Measurements from ENCODE around the gene G3BP1.

DNA sequence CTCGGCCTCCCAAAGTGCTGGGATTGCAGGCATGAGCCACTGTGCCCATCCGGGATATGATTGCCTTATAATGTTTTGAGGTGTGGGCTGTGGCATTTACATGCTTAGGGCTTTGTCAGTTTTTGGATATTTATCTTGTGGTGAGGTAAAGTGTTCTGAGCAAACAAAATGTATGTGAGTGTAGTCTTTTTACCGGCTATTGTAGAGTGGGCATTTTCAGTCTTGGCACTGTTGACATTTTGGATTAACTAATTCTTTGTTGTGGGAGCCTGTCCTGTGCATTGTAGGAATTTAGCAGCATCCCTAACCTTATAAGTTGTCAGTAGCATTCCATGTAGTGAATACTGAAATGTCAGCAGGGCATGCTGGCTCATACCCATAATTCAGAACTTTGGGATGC lies 21.6 kb downstream of the G3BP1 start:
- TF ChIP-seq GABPA (IDR thresholded peaks at IDR 0.05; ENCODE audit: low read depth) (no peak), POLR2AphosphoS5 (IDR thresholded peaks at IDR 0.05; ENCODE audit: low read depth) (no peak), SPI1 (IDR thresholded peaks at IDR 0.05; ENCODE audit: borderline replicate concordance, low read depth) (no peak)
- TF ChIP-seq, protein P1, sequence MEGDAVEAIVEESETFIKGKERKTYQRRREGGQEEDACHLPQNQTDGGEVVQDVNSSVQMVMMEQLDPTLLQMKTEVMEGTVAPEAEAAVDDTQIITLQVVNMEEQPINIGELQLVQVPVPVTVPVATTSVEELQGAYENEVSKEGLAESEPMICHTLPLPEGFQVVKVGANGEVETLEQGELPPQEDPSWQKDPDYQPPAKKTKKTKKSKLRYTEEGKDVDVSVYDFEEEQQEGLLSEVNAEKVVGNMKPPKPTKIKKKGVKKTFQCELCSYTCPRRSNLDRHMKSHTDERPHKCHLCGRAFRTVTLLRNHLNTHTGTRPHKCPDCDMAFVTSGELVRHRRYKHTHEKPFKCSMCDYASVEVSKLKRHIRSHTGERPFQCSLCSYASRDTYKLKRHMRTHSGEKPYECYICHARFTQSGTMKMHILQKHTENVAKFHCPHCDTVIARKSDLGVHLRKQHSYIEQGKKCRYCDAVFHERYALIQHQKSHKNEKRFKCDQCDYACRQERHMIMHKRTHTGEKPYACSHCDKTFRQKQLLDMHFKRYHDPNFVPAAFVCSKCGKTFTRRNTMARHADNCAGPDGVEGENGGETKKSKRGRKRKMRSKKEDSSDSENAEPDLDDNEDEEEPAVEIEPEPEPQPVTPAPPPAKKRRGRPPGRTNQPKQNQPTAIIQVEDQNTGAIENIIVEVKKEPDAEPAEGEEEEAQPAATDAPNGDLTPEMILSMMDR (IDR thresholded peaks at IDR 0.05; ENCODE audit: insufficient read depth, low read length), result no peak
- TF ChIP-seq, protein P2, sequence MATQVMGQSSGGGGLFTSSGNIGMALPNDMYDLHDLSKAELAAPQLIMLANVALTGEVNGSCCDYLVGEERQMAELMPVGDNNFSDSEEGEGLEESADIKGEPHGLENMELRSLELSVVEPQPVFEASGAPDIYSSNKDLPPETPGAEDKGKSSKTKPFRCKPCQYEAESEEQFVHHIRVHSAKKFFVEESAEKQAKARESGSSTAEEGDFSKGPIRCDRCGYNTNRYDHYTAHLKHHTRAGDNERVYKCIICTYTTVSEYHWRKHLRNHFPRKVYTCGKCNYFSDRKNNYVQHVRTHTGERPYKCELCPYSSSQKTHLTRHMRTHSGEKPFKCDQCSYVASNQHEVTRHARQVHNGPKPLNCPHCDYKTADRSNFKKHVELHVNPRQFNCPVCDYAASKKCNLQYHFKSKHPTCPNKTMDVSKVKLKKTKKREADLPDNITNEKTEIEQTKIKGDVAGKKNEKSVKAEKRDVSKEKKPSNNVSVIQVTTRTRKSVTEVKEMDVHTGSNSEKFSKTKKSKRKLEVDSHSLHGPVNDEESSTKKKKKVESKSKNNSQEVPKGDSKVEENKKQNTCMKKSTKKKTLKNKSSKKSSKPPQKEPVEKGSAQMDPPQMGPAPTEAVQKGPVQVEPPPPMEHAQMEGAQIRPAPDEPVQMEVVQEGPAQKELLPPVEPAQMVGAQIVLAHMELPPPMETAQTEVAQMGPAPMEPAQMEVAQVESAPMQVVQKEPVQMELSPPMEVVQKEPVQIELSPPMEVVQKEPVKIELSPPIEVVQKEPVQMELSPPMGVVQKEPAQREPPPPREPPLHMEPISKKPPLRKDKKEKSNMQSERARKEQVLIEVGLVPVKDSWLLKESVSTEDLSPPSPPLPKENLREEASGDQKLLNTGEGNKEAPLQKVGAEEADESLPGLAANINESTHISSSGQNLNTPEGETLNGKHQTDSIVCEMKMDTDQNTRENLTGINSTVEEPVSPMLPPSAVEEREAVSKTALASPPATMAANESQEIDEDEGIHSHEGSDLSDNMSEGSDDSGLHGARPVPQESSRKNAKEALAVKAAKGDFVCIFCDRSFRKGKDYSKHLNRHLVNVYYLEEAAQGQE (IDR thresholded peaks at IDR 0.05; ENCODE audit: insufficient replicate concordance, low read depth), result no peak
